Measurements from ENCODE around the gene UIMC1.
"Not testable (repeated sequence)": the region's sequence is repeated elsewhere in the genome, so short reads cannot be mapped to it uniquely, and the experiment has no call there.

UIMC1 gene

DNA sequence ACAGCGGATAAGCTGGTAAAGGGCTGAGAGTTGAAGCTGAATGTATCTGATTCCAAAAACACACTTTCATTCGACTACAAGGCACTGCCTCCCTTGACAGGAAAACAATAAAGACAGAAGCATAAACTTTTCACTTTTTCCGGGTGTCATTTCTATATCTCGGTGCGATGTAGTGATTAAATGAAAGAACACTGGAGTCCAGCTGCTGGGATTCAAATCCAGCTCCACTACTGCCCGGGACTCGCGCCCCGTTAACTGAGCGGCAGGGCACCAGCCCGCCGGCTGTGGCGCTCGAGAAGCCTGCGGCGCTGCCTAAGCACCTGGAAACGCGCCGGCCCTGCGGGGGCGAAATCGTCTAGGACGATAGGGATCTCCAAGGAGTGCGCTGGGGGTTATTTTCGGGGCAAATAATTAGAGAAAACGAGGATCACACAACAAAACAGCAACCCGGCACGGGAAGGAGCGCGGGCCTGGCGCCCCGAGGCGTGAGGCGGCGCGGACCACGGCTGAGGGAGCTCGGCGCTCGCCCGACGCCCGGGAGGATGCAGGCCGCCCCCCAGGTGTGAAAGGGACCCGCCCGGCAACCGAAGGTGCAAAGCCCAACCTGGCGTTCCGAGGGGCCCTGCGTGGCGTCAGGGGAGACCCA lies 837 bp downstream of the UIMC1 start:
- H3K9me3 ChIP-seq (ENCODE audit: low read length): no peaks in the 10 kb centered on the region

DNA sequence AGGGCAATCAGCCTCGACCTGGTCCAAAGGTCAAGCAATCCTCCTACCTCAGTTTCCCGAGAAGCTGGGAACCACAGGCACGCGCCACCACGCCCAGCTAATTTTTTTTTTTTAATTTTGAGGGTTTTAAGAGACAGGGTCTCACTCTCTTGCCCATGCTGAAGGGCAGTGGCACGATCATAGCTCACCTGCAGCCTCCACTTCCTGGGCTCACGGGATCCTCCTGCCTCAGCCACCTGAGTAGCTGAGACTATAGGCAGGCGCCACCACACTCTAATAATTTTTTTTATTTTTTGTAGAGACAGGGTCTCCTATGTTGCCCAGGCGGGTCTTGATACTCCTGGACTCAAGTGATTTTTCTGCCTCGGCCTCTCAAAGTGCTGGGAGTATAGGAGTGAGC lies 1.6 kb downstream of the UIMC1 start:
- no peaks in the 10 kb centered on the region for H3K9me3 ChIP-seq (ENCODE audit: low read length)
- peaks cover 22% of the 10 kb centered on the region for H3K4me1 ChIP-seq (ENCODE audit: insufficient read depth, low read length)
- peak overlapping the region; percentile 68 for H3K9ac ChIP-seq (ENCODE audit: low read length)
- peak overlapping the region in 1 of 2 donors; percentile 81 for H3K4me3 ChIP-seq (ENCODE audit: low read depth in 1 of 2, low read length in 2 of 2)
- no peaks in the 10 kb centered on the region for H3K27me3 ChIP-seq (ENCODE audit: control insufficient read depth in 1 of 2, insufficient read depth in 2 of 2, low read length in 2 of 2)
- H3K36me3 ChIP-seq (ENCODE audit: insufficient read depth, low read length): no peaks in the 10 kb centered on the region
- no peak overlapping the region for H3K27ac ChIP-seq (ENCODE audit: low read depth, low read length)

More for the DNA sequence above, 837 bp downstream of the UIMC1 start:
- Histone ChIP-seq H3K36me3 (ENCODE audit: insufficient read depth, low read length) (no peaks in the 10 kb centered on the region), H3K27ac (ENCODE audit: low read depth, low read length) (peak overlapping the region; percentile 99), H3K27me3 (ENCODE audit: control insufficient read depth in 1 of 2, insufficient read depth in 2 of 2, low read length in 2 of 2) (no peaks in the 10 kb centered on the region), H3K9ac (ENCODE audit: low read length) (peak overlapping the region; percentile 68), H3K4me1 (ENCODE audit: insufficient read depth, low read length) (peaks cover 22% of the 10 kb centered on the region), H3K4me3 (ENCODE audit: low read depth in 1 of 2, low read length in 2 of 2) (peak overlapping the region; percentile 81 to 100)

DNA sequence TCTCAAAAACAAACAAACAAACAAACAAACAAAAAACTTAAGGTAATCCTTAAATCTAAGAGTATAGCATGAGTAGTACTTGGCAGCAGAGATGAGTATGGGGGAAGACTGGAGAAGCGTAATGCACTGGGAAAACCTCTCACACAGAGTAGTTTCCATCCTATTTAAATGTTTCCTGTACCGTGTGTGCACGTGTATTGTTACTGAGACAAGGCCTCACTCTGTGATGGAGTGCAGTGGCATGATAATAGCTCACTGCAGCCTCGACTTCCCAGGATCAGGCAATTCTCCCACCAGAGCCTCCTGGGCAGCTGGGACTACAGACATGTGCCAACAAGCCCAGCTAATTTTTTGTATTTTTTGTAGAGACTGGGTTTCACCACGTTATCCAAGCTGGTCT lies 2.9 kb downstream of the UIMC1 start:
- Histone ChIP-seq H3K27me3 (ENCODE audit: control insufficient read depth in 1 of 2, insufficient read depth in 2 of 2, low read length in 2 of 2) (no peaks in the 10 kb centered on the region), H3K36me3 (ENCODE audit: insufficient read depth, low read length) (no peaks in the 10 kb centered on the region), H3K4me1 (ENCODE audit: insufficient read depth, low read length) (peaks cover 22% of the 10 kb centered on the region), H3K9ac (ENCODE audit: low read length) (no peak overlapping the region), H3K9me3 (ENCODE audit: low read length) (no peaks in the 10 kb centered on the region), H3K27ac (ENCODE audit: low read depth, low read length) (no peak overlapping the region), H3K4me3 (ENCODE audit: low read depth in 1 of 2, low read length in 2 of 2) (no peak overlapping the region)

DNA sequence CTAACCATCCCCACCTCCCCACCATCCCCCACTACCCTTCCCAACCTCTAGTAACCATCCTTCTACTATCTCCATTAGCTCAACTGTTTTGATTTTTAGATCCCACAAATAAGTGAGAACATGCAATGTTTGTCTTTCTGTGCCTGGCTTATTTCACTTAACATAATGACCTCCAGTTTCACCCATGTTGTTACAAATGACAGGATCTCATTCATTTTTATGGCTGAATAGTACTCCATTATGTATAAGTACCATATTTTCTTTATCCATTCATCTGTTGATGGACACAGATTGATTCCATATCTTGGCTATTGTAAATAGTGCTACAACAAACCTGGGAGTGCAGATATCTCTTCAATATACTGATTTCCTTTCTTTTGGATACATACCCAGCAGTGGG lies 7.1 kb downstream of the UIMC1 start:
- not testable (repeated sequence) for H3K9me3 ChIP-seq (ENCODE audit: low read length); H3K4me3 ChIP-seq (ENCODE audit: low read depth in 1 of 2, low read length in 2 of 2); H3K36me3 ChIP-seq (ENCODE audit: insufficient read depth, low read length); H3K9ac ChIP-seq (ENCODE audit: low read length); H3K27ac ChIP-seq (ENCODE audit: low read depth, low read length); H3K27me3 ChIP-seq (ENCODE audit: control insufficient read depth in 1 of 2, insufficient read depth in 2 of 2, low read length in 2 of 2)
- H3K4me1 ChIP-seq (ENCODE audit: insufficient read depth, low read length): peaks cover 19% of the 10 kb centered on the region

DNA sequence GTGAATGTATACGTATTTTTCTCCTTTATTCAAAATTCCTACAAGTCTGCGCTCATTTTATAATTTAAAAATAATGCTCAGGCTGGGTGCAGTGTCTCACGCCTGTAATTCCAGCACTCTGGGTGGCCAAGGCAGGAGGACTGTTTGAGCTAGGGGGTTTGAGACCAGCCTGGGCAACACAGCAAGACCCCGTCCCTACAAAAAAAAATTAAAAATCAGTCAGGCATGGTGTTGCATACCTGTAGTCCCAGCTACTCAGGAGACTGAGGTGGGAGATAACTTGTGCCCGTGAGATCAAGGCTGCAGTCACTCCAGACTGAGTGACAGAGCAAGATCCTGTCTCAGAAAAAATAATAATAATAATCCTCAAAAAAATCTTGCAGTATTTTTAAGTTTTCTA lies 7.8 kb downstream of the UIMC1 start:
- Histone ChIP-seq H3K36me3 (ENCODE audit: insufficient read depth, low read length) (no peaks in the 10 kb centered on the region), H3K4me1 (ENCODE audit: insufficient read depth, low read length) (peaks cover 12% of the 10 kb centered on the region), H3K9ac (ENCODE audit: low read length) (no peak overlapping the region), H3K27ac (ENCODE audit: low read depth, low read length) (no peak overlapping the region), H3K27me3 (ENCODE audit: control insufficient read depth in 1 of 2, insufficient read depth in 2 of 2, low read length in 2 of 2) (no peaks in the 10 kb centered on the region), H3K9me3 (ENCODE audit: low read length) (no peaks in the 10 kb centered on the region), H3K4me3 (ENCODE audit: low read depth in 1 of 2, low read length in 2 of 2) (no peak overlapping the region)

DNA sequence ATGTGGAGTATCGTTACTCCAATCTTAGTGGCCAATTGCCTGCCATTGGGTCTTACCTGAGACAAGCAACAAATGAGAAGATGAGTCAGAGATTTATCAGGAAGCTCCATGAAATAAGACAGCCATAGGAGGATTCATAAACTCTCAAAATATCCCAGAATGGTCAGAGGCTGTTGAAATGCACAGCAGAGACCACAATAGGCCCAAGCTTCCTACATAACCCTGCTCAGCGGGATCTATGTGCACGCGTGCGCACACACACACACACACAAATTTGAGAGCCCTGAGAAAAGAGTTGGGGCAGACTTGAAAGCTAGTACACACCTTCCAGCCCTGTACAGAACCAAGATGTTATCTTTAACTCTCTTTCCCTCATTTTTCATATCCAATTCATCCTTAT lies 9.8 kb downstream of the UIMC1 start:
- Histone ChIP-seq H3K9me3 (ENCODE audit: low read length) (no peaks in the 10 kb centered on the region), H3K27me3 (ENCODE audit: control insufficient read depth in 1 of 2, insufficient read depth in 2 of 2, low read length in 2 of 2) (no peaks in the 10 kb centered on the region), H3K9ac (ENCODE audit: low read length) (no peak overlapping the region), H3K4me3 (ENCODE audit: low read depth in 1 of 2, low read length in 2 of 2) (no peak overlapping the region), H3K4me1 (ENCODE audit: insufficient read depth, low read length) (peaks cover 8% of the 10 kb centered on the region), H3K36me3 (ENCODE audit: insufficient read depth, low read length) (no peaks in the 10 kb centered on the region), H3K27ac (ENCODE audit: low read depth, low read length) (no peak overlapping the region)

DNA sequence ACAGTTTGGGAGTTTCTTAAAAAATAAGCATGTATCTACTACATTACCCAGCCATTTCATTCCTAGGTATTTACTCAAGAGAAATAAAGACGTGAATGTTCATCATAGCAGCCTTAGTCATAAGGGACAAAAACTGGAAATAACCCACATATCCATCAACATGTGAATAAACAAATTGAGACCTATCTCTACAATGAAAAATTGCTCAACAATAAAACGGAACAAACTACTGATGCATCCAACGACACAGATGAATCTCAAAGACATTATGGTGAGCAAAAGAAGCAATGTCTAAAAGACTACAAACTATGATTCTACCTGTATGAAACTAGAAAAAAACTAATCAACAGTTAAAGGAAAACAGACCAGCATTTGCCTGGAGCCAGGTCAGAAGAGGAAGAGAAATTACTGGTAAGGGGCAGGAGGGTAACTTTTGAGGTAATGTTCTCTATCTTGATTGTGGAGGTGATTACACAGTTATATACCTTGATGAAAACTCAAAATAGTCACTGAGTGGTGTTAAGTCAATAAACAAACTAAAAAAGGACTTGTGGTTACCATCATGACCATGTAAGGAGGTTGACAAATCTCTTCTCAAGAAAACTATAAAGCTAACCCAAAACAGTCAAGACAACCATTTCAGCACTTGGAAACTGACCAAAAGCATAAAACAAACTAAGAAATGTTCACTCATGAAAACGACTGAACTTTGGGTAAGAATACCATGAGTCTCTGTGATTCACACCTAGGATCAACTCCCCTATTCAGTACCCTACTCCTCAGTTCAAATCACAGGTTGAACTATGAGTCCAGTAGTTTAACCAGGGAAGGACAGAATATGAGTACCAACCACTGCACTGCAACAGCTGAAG lies 10.4 kb downstream of the UIMC1 start:
- Histone ChIP-seq H3K9me3 (ENCODE audit: low read length) (no peaks in the 10 kb centered on the region), H3K36me3 (ENCODE audit: insufficient read depth, low read length) (no peaks in the 10 kb centered on the region), H3K9ac (ENCODE audit: low read length) (no peak overlapping the region), H3K27ac (ENCODE audit: low read depth, low read length) (no peak overlapping the region), H3K27me3 (ENCODE audit: control insufficient read depth in 1 of 2, insufficient read depth in 2 of 2, low read length in 2 of 2) (no peaks in the 10 kb centered on the region), H3K4me1 (ENCODE audit: insufficient read depth, low read length) (peaks cover 8% of the 10 kb centered on the region), H3K4me3 (ENCODE audit: low read depth in 1 of 2, low read length in 2 of 2) (no peak overlapping the region)

DNA sequence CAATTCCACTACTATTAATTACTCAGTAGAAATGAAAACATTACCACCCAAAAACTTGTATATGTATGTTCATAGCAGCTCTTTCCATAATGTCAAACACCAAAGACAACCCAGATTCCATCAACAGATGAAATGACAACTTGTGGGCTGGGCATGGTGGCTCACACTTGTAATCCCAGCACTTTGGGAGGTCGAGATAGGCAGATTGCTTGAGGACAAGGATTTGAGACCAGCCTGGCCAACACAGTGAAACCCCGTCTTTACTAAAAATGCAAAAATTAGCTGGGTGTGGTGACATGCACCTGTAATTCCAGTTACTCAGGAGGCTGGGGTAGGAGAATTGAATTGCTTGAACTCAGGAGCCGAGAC lies 11.5 kb downstream of the UIMC1 start:
- Histone ChIP-seq H3K9me3 (ENCODE audit: low read length) (no peaks in the 10 kb centered on the region), H3K9ac (ENCODE audit: low read length) (no peak overlapping the region), H3K27me3 (ENCODE audit: control insufficient read depth in 1 of 2, insufficient read depth in 2 of 2, low read length in 2 of 2) (no peaks in the 10 kb centered on the region), H3K4me3 (ENCODE audit: low read depth in 1 of 2, low read length in 2 of 2) (no peak overlapping the region), H3K36me3 (ENCODE audit: insufficient read depth, low read length) (no peaks in the 10 kb centered on the region), H3K4me1 (ENCODE audit: insufficient read depth, low read length) (peaks cover 8% of the 10 kb centered on the region), H3K27ac (ENCODE audit: low read depth, low read length) (no peak overlapping the region)

DNA sequence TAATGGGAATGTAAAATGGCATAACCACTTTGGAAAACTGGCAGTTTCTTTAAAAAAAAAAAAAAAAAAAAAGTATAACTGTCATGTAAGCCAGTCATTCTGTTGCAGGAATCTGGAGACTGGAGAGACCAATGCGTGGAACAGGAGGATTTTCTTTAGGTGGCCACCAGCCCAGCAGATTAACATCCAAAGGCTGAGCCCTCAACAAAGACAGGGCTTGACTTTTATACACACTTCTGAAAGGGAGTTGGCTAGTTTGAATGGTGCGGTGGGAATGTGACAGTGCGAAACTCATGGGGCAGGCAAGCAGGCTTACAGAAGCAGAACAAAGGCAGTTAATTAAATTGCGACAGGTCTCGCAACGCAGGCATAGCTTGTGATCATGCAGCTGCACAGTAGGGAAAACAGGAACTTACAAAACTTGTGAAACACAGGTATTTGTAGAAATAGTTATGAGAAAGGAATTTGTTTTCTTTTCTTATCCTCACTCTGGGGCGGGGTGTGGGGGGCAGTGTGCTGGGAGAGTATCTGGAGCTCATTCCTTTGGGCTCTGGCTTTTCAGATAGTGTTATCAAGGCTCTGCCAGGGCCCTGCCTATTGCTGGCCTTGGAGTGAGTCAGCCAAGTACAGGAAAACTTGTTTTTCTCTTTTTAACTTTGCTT lies 12.0 kb downstream of the UIMC1 start:
- Histone ChIP-seq H3K36me3 (ENCODE audit: insufficient read depth, low read length) (no peaks in the 10 kb centered on the region), H3K4me3 (ENCODE audit: low read depth in 1 of 2, low read length in 2 of 2) (no peak overlapping the region), H3K27me3 (ENCODE audit: control insufficient read depth in 1 of 2, insufficient read depth in 2 of 2, low read length in 2 of 2) (no peaks in the 10 kb centered on the region), H3K27ac (ENCODE audit: low read depth, low read length) (no peak overlapping the region), H3K4me1 (ENCODE audit: insufficient read depth, low read length) (peaks cover 8% of the 10 kb centered on the region), H3K9ac (ENCODE audit: low read length) (no peak overlapping the region), H3K9me3 (ENCODE audit: low read length) (no peaks in the 10 kb centered on the region)

DNA sequence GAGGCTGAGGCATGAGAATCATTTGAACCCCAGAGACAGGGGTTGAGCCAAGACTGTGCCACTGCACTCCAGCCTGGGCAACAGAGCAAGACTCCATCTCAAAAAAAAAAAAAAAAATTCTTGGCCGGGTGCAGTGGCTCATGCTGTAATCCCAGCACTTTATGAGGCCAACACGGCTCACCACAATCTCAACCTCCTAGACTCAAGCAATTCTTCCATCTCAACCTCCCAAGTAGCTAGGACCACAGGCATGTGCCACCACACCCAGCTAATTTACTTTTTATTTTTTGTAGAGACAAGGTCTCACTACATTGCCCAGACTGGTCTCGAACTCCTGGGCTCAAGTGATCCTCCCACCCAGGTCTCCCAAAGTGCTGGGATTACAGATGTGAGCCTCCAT lies 13.5 kb downstream of the UIMC1 start:
- not testable (repeated sequence) for H3K9me3 ChIP-seq (ENCODE audit: low read length); H3K36me3 ChIP-seq (ENCODE audit: insufficient read depth, low read length); H3K4me3 ChIP-seq (ENCODE audit: low read depth in 1 of 2, low read length in 2 of 2); H3K27me3 ChIP-seq (ENCODE audit: control insufficient read depth in 1 of 2, insufficient read depth in 2 of 2, low read length in 2 of 2); H3K4me1 ChIP-seq (ENCODE audit: insufficient read depth, low read length); H3K27ac ChIP-seq (ENCODE audit: low read depth, low read length); H3K9ac ChIP-seq (ENCODE audit: low read length)

DNA sequence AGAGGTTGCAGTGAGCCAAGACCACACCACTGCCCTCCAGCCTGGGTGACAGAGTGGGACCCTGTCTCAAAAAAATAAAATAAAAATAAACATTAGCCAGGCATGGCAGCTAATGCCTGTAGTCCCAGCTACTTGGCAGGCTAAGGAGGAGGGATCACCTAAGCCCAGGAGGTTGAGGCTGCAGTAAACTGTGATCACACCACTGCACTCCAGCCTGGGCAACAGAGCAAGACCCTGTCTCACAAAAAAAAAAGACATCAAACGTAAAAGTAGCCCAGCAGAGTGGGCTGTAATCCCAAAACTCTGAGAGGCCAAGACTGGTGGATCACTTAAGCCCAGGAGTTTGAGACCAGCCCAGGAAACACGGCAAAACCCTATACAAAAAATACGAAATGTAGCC lies 19.0 kb downstream of the UIMC1 start:
- no peak overlapping the region for H3K4me3 ChIP-seq (ENCODE audit: low read depth in 1 of 2, low read length in 2 of 2)
- H3K36me3 ChIP-seq (ENCODE audit: insufficient read depth, low read length): no peaks in the 10 kb centered on the region
- H3K9ac ChIP-seq (ENCODE audit: low read length): no peak overlapping the region
- H3K4me1 ChIP-seq (ENCODE audit: insufficient read depth, low read length): no peaks in the 10 kb centered on the region
- no peaks in the 10 kb centered on the region for H3K9me3 ChIP-seq (ENCODE audit: low read length)
- no peak overlapping the region for H3K27ac ChIP-seq (ENCODE audit: low read depth, low read length)
- H3K27me3 ChIP-seq (ENCODE audit: control insufficient read depth in 1 of 2, insufficient read depth in 2 of 2, low read length in 2 of 2): no peaks in the 10 kb centered on the region
